CD8-positive, alpha-beta memory T cell (primary cell): Measurements from ENCODE around the gene ONECUT3. TPM values are rescaled to one million over a fixed set of nuclear protein-coding genes. Genes with fewer than 3 reads are reported as not detected.
"Not testable (repeated sequence)": the region's sequence is repeated elsewhere in the genome, so short reads cannot be mapped to it uniquely, and the experiment has no call there.

Source experiments
- CTCF ChIA-PET: fragments of 350-600 bp; sonication (Branson Sonifier 250); formaldehyde crosslinking; loops from one replicate; lab custom pipeline; 2021; ENCODE audit warnings: antibody characterized with exemption; lab: Charles Lee
- POLR2A ChIA-PET: fragments of 350-600 bp; sonication (Branson Sonifier 250); formaldehyde crosslinking; loops from one replicate; lab custom pipeline; 2021; ENCODE audit warnings: antibody characterized with exemption; lab: Charles Lee
- DNase-seq, 5 donors: peaks; one replicate each; pipeline versions ENCODE4 v3.0.0 to v3.0.0-alpha.2; 2020 to 2022; ENCODE audit warnings: mixed read lengths in 1 of 5
- H3K27ac ChIP-seq: one replicate; pipeline ENCODE4 v1.7.0; 2013; ENCODE audit warnings: low read depth, mild to moderate bottlenecking, low read length, moderate library complexity
- H3K27me3 ChIP-seq: 2 replicates; pipeline ENCODE4 v1.7.0; 2013; ENCODE audit warnings: low read length, mild to moderate bottlenecking; ENCODE audit not compliant: insufficient read depth, poor library complexity, severe bottlenecking
- H3K36me3 ChIP-seq: 2 replicates; pipeline ENCODE4 v1.7.0; 2013; ENCODE audit warnings: mild to moderate bottlenecking, low read length, moderate library complexity; ENCODE audit not compliant: insufficient read depth
- H3K4me1 ChIP-seq: 2 replicates; pipeline ENCODE4 v1.7.0; 2013; ENCODE audit warnings: mild to moderate bottlenecking, low read length, moderate library complexity; ENCODE audit not compliant: insufficient read depth
- H3K4me3 ChIP-seq: 2 replicates; pipeline ENCODE4 v1.7.0; 2013; ENCODE audit warnings: mild to moderate bottlenecking, low read length
- H3K9me3 ChIP-seq: 2 replicates; pipeline ENCODE4 v1.7.0; 2013; ENCODE audit warnings: mild to moderate bottlenecking, low read length
- H3K27ac Mint-ChIP-seq, 8 donors: one replicate each; pipeline ENCODE4 v1.8.0; 2020 to 2021; ENCODE audit warnings: mixed read lengths in 8 of 8, mild to moderate bottlenecking in 6 of 8, inconsistent platforms in 3 of 8, moderate library complexity in 3 of 8
- H3K27me3 Mint-ChIP-seq, 2 donors: one replicate each; pipeline ENCODE4 v1.8.0; 2020 to 2021; ENCODE audit warnings: mixed read lengths in 2 of 2, mild to moderate bottlenecking in 1 of 2, moderate library complexity in 1 of 2
- H3K36me3 Mint-ChIP-seq, 3 donors: one replicate each; pipeline ENCODE4 v1.8.0; 2020 to 2021; ENCODE audit warnings: mixed read lengths in 3 of 3, inconsistent platforms in 1 of 3, mild to moderate bottlenecking in 1 of 3
- H3K4me1 Mint-ChIP-seq, 3 donors: one replicate each; pipeline ENCODE4 v1.8.0; 2020 to 2021; ENCODE audit warnings: mixed read lengths in 3 of 3, inconsistent platforms in 1 of 3, mild to moderate bottlenecking in 1 of 3
- H3K4me3 Mint-ChIP-seq, 7 donors: one replicate each; pipeline ENCODE4 v1.8.0; 2020 to 2021; ENCODE audit warnings: mixed read lengths in 7 of 7, mild to moderate bottlenecking in 6 of 7, moderate library complexity in 4 of 7, inconsistent platforms in 2 of 7
- H3K9me3 Mint-ChIP-seq, 5 donors: one replicate each; pipeline ENCODE4 v1.8.0; 2020 to 2022; ENCODE audit warnings: mixed read lengths in 5 of 5, mild to moderate bottlenecking in 3 of 5, moderate library complexity in 2 of 5, inconsistent platforms in 1 of 5
- polyA plus RNA-seq: library from polyadenylated mRNA; unstranded; fragments of 300-500 nt; fragmentation: Illumina TruSeq; gene quantifications from one replicate; pipeline ENCODE4 v1.2.3, GENCODE V29; 2021
- total RNA-seq, 2 experiments: library from RNA; stranded (reverse); gene quantifications; one replicate each; pipeline ENCODE4 v1.2.3, GENCODE V29; 2021

Gene ONECUT3
- total and polyA plus RNA-seq, 3 experiments from 2014 or later, result not detected

- no peaks in the 10 kb centered on the region for H3K27me3 ChIP-seq
- no peaks in the 10 kb centered on the region for H3K9me3 ChIP-seq
- POLR2A ChIA-PET, result interaction anchor here (0.7 kb wide), 1 partner anchor 1173 kb away, joined by 5 read pairs; no protein-coding TSS in a partner anchor
- DNase-seq, result no peak
- H3K27ac ChIP-seq, result no peak overlapping the region
- H3K36me3 Mint-ChIP-seq, result no peaks in the 10 kb centered on the region
- H3K36me3 ChIP-seq, result no peaks in the 10 kb centered on the region
- H3K4me3 Mint-ChIP-seq, result no peak overlapping the region
- CTCF ChIA-PET, result interaction anchor here (5.8 kb wide), 1 partner anchor 34 kb away, joined by 28 read pairs; no protein-coding TSS in a partner anchor
- H3K27ac Mint-ChIP-seq, result no peak overlapping the region
- peaks cover 0 to 5% (median 5%) of the 10 kb centered on the region in 3 donors for H3K4me1 Mint-ChIP-seq
- H3K27me3 Mint-ChIP-seq, result peaks cover 10 to 11% of the 10 kb centered on the region in 2 donors
- H3K9me3 Mint-ChIP-seq, result no peaks in the 10 kb centered on the region
- peaks cover 4% of the 10 kb centered on the region for H3K4me1 ChIP-seq
- no peak overlapping the region for H3K4me3 ChIP-seq
These were observed 38.6 kb downstream of the ONECUT3 start for GRCh38 chr19:1791879-1792278.

DNA sequence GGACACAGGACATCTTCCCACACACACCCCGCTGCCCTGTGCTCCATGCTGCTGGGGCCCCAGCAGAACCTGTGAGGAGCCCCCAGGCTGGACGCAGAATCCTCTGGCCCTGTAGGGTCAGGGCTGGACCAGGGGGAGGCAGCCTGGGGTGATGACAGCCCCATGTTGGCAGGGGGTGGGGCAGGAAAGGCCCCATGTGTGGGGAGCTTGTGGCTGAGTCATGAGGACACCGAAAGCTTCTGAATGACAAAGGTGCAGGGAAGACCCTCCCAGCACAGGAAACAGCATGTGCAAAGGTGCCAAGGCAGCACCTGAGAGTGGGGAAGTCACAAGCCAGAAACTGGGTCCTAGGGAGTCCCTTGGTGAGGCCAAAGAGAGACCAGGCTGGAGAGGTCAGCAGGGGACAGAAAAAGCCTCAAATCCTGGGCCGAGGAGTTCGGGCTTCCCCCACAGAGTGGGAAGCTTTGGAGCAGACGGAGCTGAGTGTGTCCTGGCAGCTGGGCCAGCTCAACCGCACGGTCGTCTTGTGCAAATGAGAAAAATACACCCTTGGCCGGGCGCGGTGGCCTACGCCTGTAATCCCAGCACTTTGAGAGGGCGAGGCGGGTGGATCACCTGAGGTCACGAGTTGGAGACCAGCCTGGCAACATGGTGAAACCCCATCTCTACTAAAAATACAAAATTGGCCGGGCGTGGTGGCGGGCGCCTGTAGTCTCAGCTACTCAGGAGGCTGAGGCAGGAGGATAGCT, 41.3 kb downstream of the ONECUT3 start:
- ChIA-PET CTCF (interaction anchor here (0.7 to 5.8 kb wide), 3 partner anchors 13 to 248 kb away, joined by 4 to 28 read pairs (median 6); no protein-coding TSS in a partner anchor), POLR2A (interaction anchor here (1.0 kb wide), 1 partner anchor 20 kb away, joined by 3 read pairs; no protein-coding TSS in a partner anchor)
- H3K9me3 Mint-ChIP-seq, result no peaks in the 10 kb centered on the region
- H3K27me3 ChIP-seq, result no peaks in the 10 kb centered on the region
- peaks cover 4% of the 10 kb centered on the region for H3K4me1 ChIP-seq
- H3K36me3 Mint-ChIP-seq, result no peaks in the 10 kb centered on the region
- H3K36me3 ChIP-seq, result no peaks in the 10 kb centered on the region
- H3K4me3 ChIP-seq, result no peak overlapping the region
- H3K27me3 Mint-ChIP-seq, result peaks cover 8 to 11% of the 10 kb centered on the region in 2 donors
- no peak overlapping the region for H3K27ac ChIP-seq
- peaks cover 0 to 5% (median 5%) of the 10 kb centered on the region in 3 donors for H3K4me1 Mint-ChIP-seq
- no peak overlapping the region for H3K27ac Mint-ChIP-seq
- no peak overlapping the region for H3K4me3 Mint-ChIP-seq
- H3K9me3 ChIP-seq, result no peaks in the 10 kb centered on the region
- no peak for DNase-seq

DNA sequence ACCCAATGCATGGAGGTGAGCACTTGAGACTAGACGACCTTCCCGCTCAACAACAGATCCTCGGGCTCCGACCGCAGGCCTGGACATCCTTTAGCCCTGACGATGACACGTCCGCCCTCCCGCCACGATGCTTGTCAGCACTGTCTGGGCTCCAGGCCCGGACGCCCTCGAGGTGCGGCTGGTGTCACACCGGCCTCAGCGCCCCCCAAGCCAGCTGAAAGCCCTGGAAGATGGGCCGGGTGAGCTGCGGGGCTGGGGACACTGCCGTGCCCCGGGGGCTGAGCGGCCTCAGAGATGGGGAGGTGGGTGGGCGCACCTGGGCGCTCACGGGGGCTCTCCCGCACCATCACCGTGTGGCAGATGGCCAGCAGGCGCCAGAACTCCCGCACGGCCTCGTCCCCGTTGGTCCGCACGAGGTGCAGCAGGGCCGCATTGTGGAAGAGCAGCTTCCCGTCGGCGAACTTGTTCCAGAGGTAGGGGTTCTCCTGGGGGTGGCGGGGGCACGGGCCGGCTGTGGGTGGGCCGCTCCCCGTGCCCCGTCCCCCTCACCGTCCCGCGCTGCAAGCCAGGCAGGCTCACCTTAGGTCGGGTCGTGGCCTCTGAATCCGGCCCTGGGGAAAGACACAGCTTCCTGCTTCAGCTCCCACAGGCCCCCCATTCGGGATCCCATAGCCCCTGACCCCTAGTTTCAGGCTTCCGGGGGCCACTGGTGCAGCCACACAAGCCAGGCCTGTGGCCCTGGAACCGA, 43.3 kb downstream of the ONECUT3 start:
- no peaks in the 10 kb centered on the region for H3K36me3 ChIP-seq
- no peak overlapping the region for H3K27ac ChIP-seq
- H3K27me3 ChIP-seq, result no peaks in the 10 kb centered on the region
- no peak for DNase-seq
- H3K4me3 ChIP-seq, result no peak overlapping the region
- no peaks in the 10 kb centered on the region for H3K9me3 ChIP-seq
- peaks cover 4% of the 10 kb centered on the region for H3K4me1 ChIP-seq
- Mint-ChIP-seq H3K36me3 (peaks cover 0 to 3% (median 2%) of the 10 kb centered on the region in 3 donors), H3K9me3 (no peaks in the 10 kb centered on the region), H3K27me3 (peaks cover 3 to 11% of the 10 kb centered on the region in 2 donors), H3K4me3 (no peak overlapping the region), H3K27ac (no peak overlapping the region), H3K4me1 (peaks cover 0 to 5% (median 5%) of the 10 kb centered on the region in 3 donors)
- POLR2A ChIA-PET, result no interaction called here
- CTCF ChIA-PET, result interaction anchor here (1.2 to 5.8 kb wide), 2 partner anchors 30 to 124 kb away, joined by 4 to 28 read pairs; no protein-coding TSS in a partner anchor

DNA sequence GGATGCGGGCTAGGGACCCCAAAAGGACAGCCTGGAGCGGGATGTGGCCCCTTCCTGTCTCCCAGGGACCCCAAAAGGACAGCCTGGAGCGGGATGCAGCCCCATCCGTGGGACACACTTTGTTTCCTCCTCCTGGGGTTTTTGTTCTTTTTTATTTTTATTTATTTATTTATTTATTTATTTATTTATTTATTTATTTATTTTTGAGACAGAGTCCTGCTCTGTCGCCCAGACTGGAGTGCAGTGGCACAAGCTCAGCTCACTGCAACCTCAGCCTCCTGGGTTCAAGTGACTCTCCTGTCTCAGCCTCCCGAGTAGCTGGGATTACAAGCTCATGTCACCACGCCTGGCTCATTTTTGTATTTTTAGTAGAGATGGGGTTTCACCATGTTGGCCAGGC, 44.0 kb downstream of the ONECUT3 start:
- H3K4me1 ChIP-seq, H3K36me3 ChIP-seq, H3K4me3 ChIP-seq, POLR2A ChIA-PET, DNase-seq, H3K27ac Mint-ChIP-seq, H3K36me3 Mint-ChIP-seq, H3K27ac ChIP-seq, H3K4me3 Mint-ChIP-seq, H3K9me3 Mint-ChIP-seq, H3K4me1 Mint-ChIP-seq, H3K9me3 ChIP-seq, H3K27me3 ChIP-seq: not testable (repeated sequence)
- H3K27me3 Mint-ChIP-seq, result peaks cover 2 to 11% of the 10 kb centered on the region in 2 donors
- CTCF ChIA-PET, result interaction anchor here (5.8 kb wide), 1 partner anchor 29 kb away, joined by 28 read pairs; no protein-coding TSS in a partner anchor

DNA sequence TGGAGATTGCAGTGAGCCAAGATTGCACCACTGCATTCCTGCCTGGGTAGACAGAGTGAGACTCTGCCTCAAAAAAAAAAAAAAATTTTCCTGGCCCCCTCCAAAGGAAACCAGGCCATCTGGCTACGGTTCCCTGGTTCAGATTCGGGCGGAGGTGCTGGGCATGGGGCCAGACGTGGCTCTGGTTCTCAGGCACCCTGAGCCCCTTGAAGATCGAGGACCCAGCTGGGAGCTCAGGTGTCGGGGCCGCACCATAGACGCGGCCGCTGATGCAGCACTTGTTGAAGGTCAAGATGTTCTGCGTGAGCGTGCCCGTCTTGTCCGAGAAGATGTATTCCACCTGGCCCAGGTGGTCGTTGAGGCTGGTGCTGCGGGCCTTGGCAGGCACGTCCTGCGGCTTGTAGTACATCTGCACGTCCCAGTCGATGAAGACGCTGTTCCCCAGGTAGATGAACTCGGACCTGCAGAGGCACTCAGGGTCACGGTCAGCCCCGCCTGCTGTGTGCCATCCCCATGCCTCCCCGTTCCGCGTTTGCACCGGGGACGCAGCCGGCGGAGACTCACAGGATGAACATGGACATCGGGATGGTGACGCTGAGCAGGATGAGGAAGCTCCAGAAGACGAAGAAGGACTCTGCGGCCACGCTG, 46.5 kb downstream of the ONECUT3 start:
- peaks cover 0 to 5% (median 5%) of the 10 kb centered on the region in 3 donors for H3K4me1 Mint-ChIP-seq
- CTCF ChIA-PET, result no interaction called here
- Histone ChIP-seq H3K27me3 (no peaks in the 10 kb centered on the region), H3K27ac (no peak overlapping the region), H3K4me3 (no peak overlapping the region), H3K36me3 (no peaks in the 10 kb centered on the region), H3K4me1 (peaks cover 4% of the 10 kb centered on the region), H3K9me3 (no peaks in the 10 kb centered on the region)
- no peak overlapping the region for H3K4me3 Mint-ChIP-seq
- no peaks in the 10 kb centered on the region for H3K9me3 Mint-ChIP-seq
- H3K27ac Mint-ChIP-seq, result no peak overlapping the region
- POLR2A ChIA-PET, result no interaction called here
- H3K27me3 Mint-ChIP-seq, result peaks cover 2 to 5% of the 10 kb centered on the region in 2 donors
- peaks cover 0 to 3% (median 2%) of the 10 kb centered on the region in 3 donors for H3K36me3 Mint-ChIP-seq
- DNase-seq, result no peak

DNA sequence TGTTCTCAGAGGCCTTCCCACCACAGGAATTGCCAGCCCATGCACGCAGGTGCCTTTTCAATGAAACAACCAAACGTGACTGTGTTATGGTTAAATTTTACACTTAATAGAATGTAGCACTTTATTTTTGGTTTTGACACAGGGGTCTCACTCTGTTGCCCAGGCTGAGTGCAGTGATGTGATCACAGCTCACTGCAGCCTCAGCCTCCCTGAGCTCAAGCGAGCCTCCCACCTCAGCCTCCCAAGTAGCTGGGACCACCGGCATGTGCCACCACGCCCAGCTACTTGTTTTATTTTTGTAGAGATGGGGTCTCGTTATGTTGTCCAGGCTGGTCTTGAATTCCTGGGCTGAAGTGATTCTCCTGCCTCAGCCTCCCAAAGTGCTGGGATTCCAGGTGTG, 51.6 kb downstream of the ONECUT3 start:
- ChIA-PET CTCF (no interaction called here), POLR2A (interaction anchor here (0.6 kb wide), 1 partner anchor 256 kb away, joined by 5 read pairs; no protein-coding TSS in a partner anchor)
- H3K4me3 Mint-ChIP-seq, result no peak overlapping the region
- no peaks in the 10 kb centered on the region for H3K9me3 Mint-ChIP-seq
- DNase-seq, result no peak
- Histone ChIP-seq H3K27ac (no peak overlapping the region), H3K4me3 (no peak overlapping the region), H3K9me3 (no peaks in the 10 kb centered on the region), H3K36me3 (no peaks in the 10 kb centered on the region), H3K4me1 (no peaks in the 10 kb centered on the region), H3K27me3 (no peaks in the 10 kb centered on the region)
- no peaks in the 10 kb centered on the region for H3K4me1 Mint-ChIP-seq
- H3K27me3 Mint-ChIP-seq, result no peaks in the 10 kb centered on the region
- H3K27ac Mint-ChIP-seq, result no peak overlapping the region
- peaks cover 0 to 3% (median 2%) of the 10 kb centered on the region in 3 donors for H3K36me3 Mint-ChIP-seq

DNA sequence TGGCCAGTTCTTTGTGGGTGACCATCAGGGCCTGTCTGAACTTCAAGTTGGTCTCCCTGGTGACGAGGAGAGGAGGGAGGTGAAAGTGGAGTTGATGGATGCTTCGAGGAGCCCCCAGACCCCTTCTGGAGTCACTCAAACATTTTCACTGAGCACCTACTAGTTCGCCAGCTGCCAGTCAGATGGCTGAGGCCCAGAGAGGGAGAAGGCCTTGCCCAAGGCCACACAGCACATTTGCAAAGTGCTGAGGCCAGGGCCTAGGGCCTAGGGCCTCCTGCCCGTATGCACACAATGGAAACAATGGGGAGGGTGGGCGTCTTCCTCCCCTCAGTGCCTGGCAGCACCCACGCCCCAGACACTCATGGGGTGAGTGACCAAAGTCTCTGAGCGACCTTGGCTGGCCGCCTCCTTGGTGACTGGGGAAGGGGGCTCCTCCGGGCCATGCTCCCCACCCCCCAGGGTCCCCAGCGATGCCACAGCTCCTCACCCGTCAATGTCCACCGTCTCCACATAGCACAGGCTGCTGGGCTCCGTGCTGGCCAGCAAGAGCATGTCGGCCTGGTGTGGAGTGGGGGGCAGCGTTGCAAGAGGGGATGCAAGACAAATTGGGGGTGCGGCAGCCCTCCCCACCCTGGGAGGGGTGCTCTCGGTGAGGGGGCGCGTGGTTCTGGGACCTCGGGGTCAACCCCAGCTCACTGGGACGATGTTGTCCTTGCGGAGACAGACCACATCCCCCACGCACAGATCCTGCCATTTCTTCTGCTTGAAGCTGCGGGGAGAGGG, 52.3 kb downstream of the ONECUT3 start:
- POLR2A ChIA-PET, result no interaction called here
- H3K4me1 ChIP-seq, result no peaks in the 10 kb centered on the region
- no peak overlapping the region for H3K27ac Mint-ChIP-seq
- no peak overlapping the region for H3K27ac ChIP-seq
- no peak overlapping the region for H3K4me3 Mint-ChIP-seq
- no peak for DNase-seq
- CTCF ChIA-PET, result no interaction called here
- no peaks in the 10 kb centered on the region for H3K36me3 ChIP-seq
- H3K9me3 ChIP-seq, result no peaks in the 10 kb centered on the region
- no peak overlapping the region for H3K4me3 ChIP-seq
- no peaks in the 10 kb centered on the region for H3K9me3 Mint-ChIP-seq
- H3K27me3 Mint-ChIP-seq, result no peaks in the 10 kb centered on the region
- no peaks in the 10 kb centered on the region for H3K36me3 Mint-ChIP-seq
- H3K27me3 ChIP-seq, result no peaks in the 10 kb centered on the region
- H3K4me1 Mint-ChIP-seq, result no peaks in the 10 kb centered on the region
